A673 (cell line): ENCODE measurements around the gene EGLN3.

Experiments
- CTCF ChIP-seq: fragments of 300-800, 200-600 bp; sonication (generic); conservative IDR thresholded peaks from 2 replicates; pipeline ENCODE4 v1.5.1; 2017; ENCODE audit warnings: low read depth, mild to moderate bottlenecking, antibody characterized with exemption, low read length, moderate library complexity, mixed read lengths
- EZH2 ChIP-seq: fragments of 200-600 bp; sonication (generic); IDR thresholded peaks from 2 replicates; pipeline ENCODE4 v1.6.1; 2017; ENCODE audit warnings: borderline replicate concordance, low read depth, mild to moderate bottlenecking, mixed read lengths, antibody characterized with exemption, low read length; ENCODE audit not compliant: poor library complexity, severe bottlenecking

GRCh38 chr14:33918256-33918655, 32.6 kb downstream of the EGLN3 start:
- TF ChIP-seq EZH2 (no peak), CTCF (no peak)
